ENCODE measurements around the gene TARS2. TPM values are rescaled to one million over a fixed set of nuclear protein-coding genes. Genes with fewer than 3 reads are reported as not detected.

The TARS2 gene
- total and polyA plus RNA-seq, 2 of the 13 experiments (the other 11 are each of a cell fraction or from before 2014, with no cell fraction given), result 21.3 to 22.8 TPM

GRCh38 chr1:150537732-150538684 lies 50.8 kb downstream of the TARS2 start (continued):
- TF ChIP-seq ZBTB7A (CRISPR knock-in tag; IDR thresholded peaks at IDR 0.05) (no peak), MYNN (CRISPR knock-in tag; IDR thresholded peaks at IDR 0.05; ENCODE audit: low read depth) (no peak), CHD2 (IDR thresholded peaks at IDR 0.05; ENCODE audit: low read depth, low read length) (no peak), ZNF652 (CRISPR knock-in tag; IDR thresholded peaks at IDR 0.05; ENCODE audit: borderline replicate concordance, low read depth) (no peak), HBP1 (CRISPR knock-in tag; IDR thresholded peaks at IDR 0.05; ENCODE audit: low read depth) (no peak), ATAD3A (CRISPR knock-in tag; IDR thresholded peaks at IDR 0.05) (no peak), FOXP1 (IDR thresholded peaks at IDR 0.05) (no peak), FOXP1 (CRISPR knock-in tag; IDR thresholded peaks at IDR 0.05) (no peak), ZNF670 (CRISPR knock-in tag; IDR thresholded peaks at IDR 0.05; ENCODE audit: borderline replicate concordance) (no peak), LCORL (IDR thresholded peaks at IDR 0.05) (no peak), LCORL (CRISPR knock-in tag; IDR thresholded peaks at IDR 0.05) (no peak), SNAPC5 (CRISPR knock-in tag; IDR thresholded peaks at IDR 0.05; ENCODE audit: borderline replicate concordance) (no peak), NR0B2 (CRISPR knock-in tag; IDR thresholded peaks at IDR 0.05) (0 out of 2 replicates have a peak, but pooled peaks have one; percentile 21)
- TF ChIP-seq, protein P1, sequence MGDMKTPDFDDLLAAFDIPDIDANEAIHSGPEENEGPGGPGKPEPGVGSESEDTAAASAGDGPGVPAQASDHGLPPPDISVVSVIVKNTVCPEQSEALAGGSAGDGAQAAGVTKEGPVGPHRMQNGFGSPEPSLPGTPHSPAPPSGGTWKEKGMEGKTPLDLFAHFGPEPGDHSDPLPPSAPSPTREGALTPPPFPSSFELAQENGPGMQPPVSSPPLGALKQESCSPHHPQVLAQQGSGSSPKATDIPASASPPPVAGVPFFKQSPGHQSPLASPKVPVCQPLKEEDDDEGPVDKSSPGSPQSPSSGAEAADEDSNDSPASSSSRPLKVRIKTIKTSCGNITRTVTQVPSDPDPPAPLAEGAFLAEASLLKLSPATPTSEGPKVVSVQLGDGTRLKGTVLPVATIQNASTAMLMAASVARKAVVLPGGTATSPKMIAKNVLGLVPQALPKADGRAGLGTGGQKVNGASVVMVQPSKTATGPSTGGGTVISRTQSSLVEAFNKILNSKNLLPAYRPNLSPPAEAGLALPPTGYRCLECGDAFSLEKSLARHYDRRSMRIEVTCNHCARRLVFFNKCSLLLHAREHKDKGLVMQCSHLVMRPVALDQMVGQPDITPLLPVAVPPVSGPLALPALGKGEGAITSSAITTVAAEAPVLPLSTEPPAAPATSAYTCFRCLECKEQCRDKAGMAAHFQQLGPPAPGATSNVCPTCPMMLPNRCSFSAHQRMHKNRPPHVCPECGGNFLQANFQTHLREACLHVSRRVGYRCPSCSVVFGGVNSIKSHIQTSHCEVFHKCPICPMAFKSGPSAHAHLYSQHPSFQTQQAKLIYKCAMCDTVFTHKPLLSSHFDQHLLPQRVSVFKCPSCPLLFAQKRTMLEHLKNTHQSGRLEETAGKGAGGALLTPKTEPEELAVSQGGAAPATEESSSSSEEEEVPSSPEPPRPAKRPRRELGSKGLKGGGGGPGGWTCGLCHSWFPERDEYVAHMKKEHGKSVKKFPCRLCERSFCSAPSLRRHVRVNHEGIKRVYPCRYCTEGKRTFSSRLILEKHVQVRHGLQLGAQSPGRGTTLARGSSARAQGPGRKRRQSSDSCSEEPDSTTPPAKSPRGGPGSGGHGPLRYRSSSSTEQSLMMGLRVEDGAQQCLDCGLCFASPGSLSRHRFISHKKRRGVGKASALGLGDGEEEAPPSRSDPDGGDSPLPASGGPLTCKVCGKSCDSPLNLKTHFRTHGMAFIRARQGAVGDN (CRISPR knock-in tag; IDR thresholded peaks at IDR 0.05), result 0 out of 2 replicates have a peak, but pooled peaks have one; percentile 27
